ENCODE data around the gene MAD1L1.

DNA sequence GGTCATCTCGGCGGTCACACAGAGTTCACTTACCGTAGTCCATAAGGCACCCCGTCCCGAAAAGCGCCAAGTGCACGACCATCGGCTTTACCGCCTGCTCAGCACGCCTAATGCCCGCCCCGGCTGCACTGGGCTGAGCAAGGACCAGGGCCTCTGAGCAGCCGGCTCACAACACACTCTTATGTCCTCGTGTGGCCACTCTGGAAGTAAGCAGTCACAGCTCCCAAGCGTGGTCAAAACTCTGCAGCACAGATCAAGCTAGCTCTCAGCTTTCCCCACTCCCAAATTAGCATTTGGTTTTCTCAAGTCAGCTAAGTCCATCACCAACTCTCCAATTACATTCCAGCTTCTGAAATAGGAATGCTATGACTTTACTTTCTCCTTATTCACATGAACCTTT lies 57.7 kb downstream of the MAD1L1 start:
- TF ChIP-seq POLR2A (IDR thresholded peaks at IDR 0.05; ENCODE audit: low read depth, low read length) (no peak), POLR2AphosphoS5 (IDR thresholded peaks at IDR 0.05; ENCODE audit: low read depth, low read length) (no peak)
